Esophagus squamous epithelium (tissue), 4 donors: ENCODE data around the gene BCAT1.
A peak's percentile ranks its signal among the peaks of the same experiment; 100 is the strongest.

ENCODE experiments used
- POLR2A ChIP-seq, 4 donors: fragments of 450-650 bp; IDR thresholded peaks; one replicate each; pipeline ENCODE4 v1.6.1; 2017; ENCODE audit warnings: antibody characterized with exemption in 4 of 4, mild to moderate bottlenecking in 4 of 4, moderate library complexity in 3 of 4
- TF ChIP-seq, protein P1 (sequence below), 6 experiments: fragments of 450-650 bp in 4 of 6; fragments of 200-600 bp in 2 of 6; sonication (generic) in 2 of 6; IDR thresholded peaks; one replicate each; pipeline ENCODE4 v1.5.1; 2016 to 2019; ENCODE audit warnings: antibody characterized with exemption in 6 of 6, mild to moderate bottlenecking in 4 of 6, moderate library complexity in 4 of 6

DNA sequence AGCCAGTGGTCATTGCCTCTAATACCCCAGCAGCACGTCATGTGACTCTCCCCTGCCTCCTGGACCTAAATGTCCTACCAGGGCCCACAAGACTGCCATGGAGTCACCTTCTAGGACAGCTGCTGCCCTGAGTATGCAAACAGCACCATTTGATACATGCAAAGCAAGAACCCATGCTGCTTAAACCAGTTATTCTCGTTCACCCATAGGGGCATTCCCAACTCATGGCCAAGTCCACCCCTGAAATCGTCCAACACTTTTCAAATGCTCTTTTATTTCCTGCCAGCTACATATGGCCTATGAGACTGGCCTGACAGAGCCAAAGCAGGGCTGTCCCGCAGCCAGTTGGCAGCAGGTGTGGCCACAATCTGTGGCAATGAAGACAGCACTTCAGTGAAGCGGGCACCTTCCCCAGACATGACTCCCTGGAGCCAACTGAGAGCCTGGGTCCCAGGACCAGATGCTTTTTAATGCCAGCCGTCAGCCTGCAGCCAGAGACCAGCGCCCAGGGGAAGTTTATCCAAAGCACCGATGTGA, 99.9 kb downstream of the BCAT1 start:
- TF ChIP-seq POLR2A (IDR thresholded peaks at IDR 0.05), result no peak
- TF ChIP-seq, protein P1, sequence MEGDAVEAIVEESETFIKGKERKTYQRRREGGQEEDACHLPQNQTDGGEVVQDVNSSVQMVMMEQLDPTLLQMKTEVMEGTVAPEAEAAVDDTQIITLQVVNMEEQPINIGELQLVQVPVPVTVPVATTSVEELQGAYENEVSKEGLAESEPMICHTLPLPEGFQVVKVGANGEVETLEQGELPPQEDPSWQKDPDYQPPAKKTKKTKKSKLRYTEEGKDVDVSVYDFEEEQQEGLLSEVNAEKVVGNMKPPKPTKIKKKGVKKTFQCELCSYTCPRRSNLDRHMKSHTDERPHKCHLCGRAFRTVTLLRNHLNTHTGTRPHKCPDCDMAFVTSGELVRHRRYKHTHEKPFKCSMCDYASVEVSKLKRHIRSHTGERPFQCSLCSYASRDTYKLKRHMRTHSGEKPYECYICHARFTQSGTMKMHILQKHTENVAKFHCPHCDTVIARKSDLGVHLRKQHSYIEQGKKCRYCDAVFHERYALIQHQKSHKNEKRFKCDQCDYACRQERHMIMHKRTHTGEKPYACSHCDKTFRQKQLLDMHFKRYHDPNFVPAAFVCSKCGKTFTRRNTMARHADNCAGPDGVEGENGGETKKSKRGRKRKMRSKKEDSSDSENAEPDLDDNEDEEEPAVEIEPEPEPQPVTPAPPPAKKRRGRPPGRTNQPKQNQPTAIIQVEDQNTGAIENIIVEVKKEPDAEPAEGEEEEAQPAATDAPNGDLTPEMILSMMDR (IDR thresholded peaks at IDR 0.05), result peak in 1 of 6 experiments; percentile 1
